GM04503 (cell line): Measurements from ENCODE around the gene FRMD4B.
A peak's percentile ranks its signal among the peaks of the same experiment; 100 is the strongest.
"Not testable (repeated sequence)": the region's sequence is repeated elsewhere in the genome, so short reads cannot be mapped to it uniquely, and the experiment has no call there.

Experiments used
- DNase-seq: peaks from one replicate; pipeline ENCODE4 v3.0.0-alpha.2; 2012; ENCODE audit warnings: low read depth

FRMD4B gene

DNA sequence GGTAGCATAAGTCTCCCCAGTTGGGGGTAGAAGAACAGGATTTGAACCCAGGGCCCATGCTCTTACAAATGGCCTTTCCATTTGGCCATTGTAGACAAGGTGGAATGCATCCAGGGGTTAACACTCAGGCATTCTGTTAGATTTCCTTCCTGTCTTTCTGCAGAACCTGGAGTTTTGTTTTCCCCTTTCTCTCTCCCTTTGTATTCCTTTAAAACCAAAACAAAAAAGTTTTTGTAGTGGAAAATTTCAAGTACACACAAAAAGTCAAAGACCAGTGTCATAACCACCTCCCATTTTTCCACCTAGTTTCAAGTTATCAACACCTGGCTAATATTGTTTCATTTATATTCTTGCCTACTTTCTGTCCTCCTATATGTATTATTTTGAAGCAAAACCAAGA, 26.0 kb downstream of the FRMD4B start:
- no peak for DNase-seq

DNA sequence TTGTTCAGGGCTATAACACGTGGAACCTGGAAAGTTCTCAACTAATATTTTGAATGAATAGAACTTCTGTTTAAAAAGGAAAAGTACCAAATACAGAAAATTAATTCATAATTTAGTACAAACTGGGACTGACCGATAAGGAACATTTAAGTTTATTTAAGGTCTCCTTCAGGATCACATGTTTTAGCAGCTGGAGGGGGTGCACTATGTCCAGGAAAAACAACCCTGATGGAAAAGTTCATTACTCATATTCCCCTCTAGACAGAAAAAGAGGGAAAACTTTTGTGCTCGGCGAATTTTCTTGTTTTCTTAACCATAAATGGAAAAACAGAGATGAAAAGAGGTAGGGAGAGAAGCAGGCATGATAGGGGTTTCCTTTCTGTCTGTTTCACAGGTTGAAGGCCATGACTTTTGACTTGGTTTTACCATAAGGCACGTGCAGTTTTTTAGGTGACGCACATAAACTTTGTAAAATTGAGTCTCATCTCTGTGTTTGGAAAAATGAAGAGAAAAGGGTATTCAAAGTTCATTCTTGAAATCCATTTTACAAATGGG, 26.5 kb downstream of the FRMD4B start:
- no peak for DNase-seq

DNA sequence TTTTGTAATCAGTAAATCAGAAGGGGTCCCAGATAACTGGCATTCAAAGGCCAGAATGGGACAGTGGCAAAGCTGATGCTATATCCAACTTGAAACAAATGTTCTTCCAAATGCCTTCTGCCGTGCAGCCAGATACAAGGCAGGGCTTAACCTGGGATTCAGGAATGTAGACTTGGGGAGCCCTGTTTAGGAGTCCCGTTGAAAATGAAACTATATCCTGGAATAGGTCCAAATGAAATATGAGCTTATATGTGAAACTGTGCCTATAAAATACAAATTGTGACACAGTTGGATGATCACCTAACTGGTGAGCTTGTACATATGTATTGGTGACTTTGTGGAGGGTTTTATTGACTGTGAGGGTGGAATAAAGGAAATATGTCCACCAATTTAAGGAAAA, 28.7 kb downstream of the FRMD4B start:
- DNase-seq = no peak

DNA sequence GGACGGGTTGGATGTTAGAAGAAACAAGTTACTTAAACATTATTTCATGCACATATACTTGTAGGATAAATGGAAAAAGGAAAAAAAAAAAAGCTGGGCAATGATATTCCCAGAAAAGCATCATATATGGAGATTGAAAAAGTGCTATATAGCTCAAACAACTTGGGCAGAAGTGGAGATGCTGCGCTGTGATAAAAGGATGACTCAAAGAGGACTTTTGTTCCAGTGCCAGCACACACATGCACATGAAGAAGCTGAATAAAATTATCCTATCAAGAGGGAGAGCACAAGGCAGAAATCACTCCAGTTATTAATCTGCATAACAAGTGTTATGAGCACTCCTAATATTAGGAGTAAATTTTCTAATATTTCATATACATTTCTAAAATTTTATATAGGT, 30.9 kb downstream of the FRMD4B start:
- DNase-seq = no peak

DNA sequence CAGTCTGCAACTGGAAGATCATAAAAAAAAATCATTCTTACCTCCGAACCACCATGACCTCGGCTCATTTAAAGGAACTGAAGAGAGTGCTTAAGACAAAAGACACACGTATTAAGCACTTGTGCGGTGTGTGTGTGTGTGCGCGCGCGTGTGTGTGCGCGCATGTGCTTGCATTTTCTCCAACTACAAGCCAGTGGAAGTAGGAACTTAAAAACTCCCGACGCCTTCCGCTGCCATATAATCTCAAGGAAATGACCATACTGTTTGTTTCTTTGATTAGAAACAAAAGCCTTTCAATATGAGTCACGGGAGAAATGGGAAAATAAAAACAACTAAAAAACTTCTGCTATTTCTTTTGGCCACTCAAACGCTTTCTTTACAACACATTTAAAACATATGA, 32.4 kb downstream of the FRMD4B start:
- DNase-seq = no peak

DNA sequence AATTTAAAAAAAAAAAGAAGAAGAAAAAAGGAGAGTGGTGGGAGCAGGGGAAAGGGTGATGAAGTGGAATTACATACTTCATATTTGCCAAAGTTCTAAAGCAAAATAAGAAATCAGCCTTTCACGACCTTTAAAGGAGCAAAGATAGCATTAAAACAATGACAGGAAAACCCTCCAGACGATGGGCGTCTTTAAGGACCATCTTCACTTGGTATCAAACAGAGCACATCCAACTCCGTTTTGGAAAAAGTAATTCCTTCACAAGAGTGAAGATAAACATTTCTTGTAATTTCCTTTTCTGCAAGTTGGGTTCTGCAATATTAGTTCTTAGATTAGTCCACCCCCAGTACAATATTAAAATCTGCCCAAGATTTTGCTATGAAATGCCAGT, 32.8 kb downstream of the FRMD4B start:
- DNase-seq = no peak

DNA sequence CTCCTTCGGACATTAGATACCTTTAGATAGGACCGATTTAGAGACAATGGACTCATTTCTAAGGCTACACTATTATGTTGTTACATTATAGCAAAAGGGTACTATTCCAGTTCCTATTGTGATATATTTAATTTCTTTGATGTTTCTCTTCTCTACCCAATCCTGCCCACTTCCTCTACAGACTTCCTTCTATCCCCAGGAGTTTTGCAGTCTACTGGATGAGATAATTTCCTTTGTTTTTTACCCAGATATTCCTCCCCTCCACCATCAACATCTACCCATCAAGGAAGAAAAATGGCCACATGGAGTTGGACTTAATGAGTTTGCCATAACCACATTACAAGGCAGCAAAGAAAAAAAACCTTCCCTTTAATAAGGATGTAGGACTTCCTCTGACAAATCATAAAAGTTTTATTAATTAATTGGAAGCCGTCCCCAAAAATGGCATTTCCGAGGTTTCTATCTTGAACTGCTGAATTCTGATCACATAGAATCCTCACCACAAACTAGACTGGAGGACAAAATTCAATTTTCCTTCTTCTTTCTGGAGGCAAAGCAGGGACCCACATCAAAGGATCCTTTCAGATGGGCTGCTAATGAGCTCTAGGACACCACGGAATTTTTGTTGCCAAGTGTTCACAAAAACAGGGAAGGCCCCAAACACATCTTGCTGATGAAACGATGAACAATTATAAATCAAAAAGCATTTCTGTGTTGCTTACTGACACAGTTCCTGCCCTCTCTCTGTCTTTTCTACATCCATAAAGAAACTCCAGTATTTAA, 33.4 kb downstream of the FRMD4B start:
- DNase-seq = no peak

DNA sequence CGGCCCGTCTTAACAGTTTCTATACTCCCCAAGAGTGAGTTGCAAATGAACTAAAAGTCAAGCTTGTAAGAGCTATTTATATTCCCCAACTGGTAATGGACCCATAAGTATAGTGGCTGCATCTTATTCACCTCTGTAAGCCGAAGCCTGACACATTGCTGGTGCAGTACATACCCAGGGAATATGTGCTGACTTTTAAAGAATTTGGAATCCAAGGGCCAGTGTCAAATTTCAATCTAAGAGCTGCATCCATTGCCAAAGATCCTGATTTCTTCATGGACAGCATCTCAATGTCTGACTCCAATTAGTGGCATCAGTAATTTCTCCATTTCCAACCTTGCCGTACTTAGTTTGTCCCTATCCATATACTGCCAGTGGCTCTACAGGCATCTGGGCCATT, 42.0 kb downstream of the FRMD4B start:
- no peak for DNase-seq

DNA sequence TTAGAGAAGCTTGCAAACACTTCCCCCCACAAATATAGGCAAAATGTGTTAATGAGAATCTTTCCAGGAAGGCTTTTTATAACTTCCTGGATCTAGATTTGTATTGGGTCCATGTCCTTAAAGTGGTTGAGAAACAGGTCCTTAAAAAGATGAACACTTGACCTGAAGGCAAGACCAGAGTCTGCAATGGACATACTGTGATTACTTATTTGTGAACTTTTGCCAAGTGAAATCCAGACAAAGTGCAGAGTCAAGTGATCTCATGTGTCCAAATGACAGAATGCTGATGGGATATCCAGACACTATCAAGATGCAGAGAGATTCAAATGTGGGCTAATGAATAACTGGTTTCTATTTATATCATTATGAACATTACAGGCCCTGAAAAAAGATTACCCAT, 43.8 kb downstream of the FRMD4B start:
- no peak for DNase-seq

DNA sequence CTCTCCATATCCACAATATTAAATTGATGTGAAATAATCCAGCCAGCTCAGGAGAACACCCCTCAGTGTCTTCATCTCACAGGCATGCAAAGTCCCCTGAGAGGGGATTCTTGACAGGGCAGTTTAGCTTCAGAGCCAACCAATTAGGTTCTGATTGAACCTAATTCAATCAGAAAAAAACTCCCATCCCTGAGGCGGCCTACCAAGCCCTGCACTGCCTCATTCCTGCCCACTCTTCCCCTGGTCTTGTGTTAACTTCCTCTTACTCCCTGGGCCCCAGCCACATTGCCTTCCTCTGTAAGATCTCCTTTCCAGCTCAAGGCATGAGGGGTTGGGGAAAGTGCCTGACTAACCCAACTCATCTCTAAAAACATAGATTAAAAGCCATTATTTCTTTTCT, 46.1 kb downstream of the FRMD4B start:
- no peak for DNase-seq

DNA sequence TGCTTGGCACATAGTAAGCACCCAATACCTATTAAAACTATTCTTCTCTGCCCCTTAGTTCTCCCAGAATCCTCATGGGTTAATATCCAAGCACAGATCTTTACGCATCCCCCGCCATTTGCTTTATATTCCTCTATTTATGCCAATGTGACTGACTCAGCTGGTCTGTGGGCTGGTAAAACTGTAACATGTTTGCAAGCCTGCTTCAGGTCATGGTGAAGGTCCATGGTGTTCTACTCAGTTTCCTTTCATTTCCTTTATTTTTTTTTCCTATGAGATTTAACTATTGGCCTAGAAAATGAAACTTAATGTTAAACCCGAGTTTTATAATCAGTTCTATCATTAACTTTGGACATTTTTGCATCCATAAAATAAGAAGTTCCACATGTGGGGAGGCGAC, 47.0 kb downstream of the FRMD4B start:
- DNase-seq = no peak

DNA sequence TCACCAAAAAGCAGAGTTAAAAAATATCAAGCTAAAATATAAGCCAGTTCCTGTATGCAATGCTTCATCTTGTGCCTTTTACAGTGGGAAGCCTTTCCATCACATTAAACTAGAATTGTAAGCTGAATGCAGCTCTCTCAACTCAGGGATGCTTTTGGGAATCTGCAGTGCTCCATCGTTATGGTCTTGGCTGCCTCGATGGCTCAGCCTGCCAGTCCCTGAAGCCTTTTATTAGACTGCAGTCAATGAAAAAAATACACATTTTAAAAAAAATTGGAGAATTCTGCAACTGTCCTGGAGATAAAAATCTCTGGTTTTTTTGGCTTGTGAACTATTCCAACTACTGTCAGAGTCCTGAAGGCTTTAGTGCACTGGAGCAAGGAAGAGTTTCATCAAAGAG, 53.0 kb downstream of the FRMD4B start:
- DNase-seq = no peak

DNA sequence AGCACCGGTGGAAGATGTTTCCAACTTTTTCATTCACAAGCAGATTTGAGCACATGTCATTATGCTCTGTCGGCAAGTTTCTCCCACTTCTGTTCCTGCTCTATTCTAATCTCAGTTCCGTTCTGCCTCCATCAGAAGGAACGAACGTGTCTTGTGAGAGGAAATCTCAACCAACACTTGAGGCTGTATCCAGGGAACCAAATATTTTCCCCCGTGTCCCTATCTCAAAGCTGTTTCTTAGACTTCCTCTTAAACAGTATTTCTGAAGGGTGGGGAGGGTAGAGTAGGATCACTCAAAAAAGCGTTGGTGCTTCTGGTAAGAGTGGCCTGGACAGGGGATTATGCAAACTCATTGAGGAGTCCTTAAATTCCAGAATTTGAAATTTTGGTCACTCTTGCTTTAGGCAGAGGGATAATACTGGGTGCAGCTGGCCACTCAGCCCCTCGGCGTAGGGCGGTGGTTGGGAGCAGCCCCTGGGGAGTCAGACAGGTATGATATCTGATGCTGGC, 54.9 kb downstream of the FRMD4B start:
- no peak for DNase-seq

DNA sequence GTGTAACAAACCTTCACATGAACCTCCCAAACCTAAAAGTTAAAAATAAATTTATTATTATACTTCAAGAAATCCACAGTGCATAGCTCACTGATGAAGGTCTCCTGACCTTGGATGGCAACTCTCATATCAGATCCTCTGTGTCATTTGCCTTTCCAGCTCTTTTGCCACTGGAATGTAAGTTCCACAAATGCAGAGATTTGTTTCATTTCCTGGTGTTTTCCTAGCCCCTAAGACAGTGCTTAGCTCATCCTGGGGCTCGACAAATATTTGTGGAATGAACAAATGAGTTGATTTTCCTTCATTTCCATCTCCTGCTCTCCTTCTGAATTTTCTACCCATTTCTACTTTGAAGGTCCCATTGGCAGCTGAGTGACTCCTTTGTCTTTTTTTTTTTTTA, 56.0 kb downstream of the FRMD4B start:
- peak; percentile 42 for DNase-seq

DNA sequence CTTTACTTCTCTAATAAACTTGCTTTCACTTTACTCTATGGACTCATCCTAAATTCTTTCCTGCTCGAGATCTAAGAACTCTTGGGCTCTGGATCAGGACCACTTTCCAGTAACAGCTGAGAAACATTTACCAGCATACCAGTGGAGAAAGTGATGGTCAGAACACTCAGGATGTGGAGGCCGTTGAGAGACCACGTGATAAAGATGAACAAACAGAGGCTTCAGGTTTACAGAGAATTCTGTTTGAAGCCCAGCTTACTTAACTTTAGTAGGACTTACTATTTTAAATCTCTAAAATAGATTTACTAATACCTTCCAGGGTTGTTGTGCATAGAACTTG, 57.0 kb downstream of the FRMD4B start:
- DNase-seq = no peak

DNA sequence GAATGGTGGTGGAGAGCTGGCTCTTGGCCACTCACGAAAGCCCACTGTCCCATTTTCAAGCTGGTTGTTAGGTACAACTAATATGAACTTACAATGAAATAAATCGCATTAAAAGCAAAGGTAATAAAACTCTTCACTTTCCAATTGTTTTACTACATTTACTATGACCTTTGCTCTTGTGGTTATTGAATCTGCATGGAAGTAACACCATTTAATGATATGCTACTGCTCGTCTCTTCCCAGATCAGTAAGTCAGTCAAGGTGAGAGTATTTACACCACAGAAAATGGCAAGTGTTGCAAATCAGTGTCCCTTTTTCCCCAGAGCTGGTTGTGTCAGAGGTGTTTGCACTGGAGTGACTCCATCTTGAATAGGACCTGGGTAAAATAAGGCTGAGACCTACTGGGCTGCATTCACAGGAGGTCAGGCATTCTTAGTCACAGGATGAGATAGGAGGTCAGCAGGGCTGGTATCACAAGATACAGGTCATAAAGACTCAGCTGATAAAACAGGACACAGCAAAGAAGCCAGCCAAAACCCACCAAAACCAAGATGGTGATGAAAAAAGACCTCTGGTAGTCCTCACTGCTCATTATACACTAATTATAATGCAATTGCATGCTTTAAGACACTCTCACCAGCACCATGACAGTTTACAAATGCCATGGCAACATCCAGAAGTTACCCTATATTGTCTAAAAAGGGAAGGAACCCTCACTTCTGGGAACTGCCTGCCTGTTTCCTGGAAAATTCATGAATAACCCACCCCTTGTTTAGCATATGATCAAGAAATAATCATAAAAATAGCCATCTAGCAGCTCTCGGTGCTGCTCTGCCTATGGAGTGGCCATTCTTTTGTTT, 57.6 kb downstream of the FRMD4B start:
- DNase-seq = no peak

DNA sequence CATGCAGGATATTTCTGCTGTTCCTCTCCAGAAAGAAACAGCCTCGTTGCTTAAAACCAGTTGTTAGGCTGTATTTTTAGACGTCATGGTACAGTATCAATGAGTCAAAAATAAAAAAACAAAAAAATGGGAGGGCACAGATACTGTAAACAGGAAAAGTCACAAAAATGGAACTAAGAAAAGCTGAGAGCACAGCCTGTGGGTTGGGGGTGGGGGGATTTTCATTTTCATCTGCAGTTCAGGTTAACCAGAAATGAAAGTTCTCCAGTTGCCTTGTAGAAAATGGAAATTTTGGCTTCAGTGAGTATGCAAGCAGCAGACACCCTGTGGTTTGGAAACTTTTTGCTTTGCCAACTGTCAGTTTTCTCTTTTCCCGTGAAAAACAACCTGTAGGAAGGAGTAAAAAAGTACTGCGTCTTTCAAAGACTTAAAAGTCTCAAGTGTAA, 59.0 kb downstream of the FRMD4B start:
- no peak for DNase-seq

DNA sequence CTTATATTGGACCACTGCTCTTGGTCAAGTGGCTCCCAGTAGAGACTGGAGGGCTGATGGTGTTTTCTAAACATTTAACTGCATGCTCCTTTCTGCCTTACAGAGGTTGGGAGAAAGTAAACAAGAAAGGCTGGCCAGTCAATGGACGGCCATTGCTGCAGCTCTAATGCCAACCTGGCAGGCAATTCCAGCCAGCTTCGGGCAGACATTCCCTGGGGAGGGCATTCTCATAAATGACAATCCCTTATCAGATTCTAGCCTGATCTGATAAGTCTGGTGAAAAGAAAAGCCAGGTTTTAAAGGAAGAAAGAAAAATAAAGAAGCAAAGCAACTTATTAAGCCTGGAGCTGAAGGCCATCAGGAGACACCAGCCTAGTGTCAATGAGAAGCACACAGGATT, 60.7 kb downstream of the FRMD4B start:
- DNase-seq = no peak

DNA sequence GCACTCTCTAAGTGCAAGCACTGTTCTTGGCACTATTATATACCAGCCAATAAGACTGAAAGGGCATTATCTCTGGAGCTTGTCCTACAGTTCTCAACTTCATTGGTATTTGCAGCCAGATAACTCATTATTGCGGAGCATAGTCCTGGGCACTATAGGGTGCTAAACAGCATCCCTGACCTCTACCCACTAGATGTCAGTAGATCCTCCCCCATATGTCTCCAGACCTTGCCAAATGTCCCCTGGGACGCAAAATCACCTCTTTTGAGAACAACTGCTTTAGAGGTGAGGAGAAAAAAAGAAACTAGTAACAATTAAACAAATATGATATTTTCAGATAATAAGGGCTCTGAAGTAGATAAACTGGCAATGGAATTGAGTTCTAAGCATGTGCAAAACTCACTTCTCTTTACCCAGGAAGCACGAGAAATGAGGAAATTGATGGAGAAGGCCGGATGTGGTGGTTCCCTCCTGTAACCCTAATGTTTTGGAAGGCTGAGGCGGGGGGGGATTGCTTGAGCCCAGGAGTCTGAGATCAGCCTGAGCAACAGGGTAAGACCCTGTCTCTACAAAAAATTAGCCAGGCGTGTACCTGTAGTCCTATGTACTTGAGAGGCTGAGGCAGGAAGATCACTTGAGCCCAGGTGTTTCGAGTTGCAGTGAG, 61.4 kb downstream of the FRMD4B start:
- DNase-seq = no peak

DNA sequence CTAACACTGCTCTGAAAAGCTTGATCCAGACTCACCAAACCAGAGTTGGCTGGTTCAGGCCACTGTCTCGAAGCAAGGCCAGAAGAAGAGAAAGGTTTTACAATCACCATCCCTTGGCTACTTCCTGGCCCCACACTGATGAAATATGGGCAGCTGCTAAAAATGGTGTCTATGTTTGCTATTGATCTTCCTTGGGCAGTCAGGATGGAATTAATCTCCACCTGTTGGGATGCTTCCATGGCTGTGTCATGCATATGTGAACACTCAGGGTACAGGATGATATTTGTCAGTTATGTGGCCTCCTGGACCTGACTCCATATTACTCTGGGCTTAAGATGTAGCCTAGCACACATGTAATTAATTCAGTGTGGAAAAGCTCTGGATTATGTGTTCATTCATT, 61.9 kb downstream of the FRMD4B start:
- DNase-seq = no peak

DNA sequence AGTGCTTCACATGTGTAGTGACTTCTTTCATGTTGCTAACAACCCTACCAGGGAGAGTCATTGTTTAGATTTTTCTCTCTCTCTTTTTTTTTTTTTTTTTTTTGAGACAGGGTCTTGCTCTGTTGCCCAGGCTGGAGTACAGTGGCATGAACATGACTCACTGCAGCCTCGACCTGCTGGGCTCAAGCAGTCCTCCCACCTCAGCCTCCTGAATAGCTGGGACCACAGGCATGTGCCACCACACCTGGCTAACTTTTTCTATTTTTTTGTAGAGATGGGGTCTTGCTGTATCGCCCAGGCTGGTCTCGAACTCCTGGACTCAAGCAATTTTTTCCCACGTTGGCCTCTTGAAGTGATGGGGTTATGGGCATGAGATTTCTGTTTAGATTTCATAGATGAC, 63.4 kb downstream of the FRMD4B start:
- not testable (repeated sequence) for DNase-seq

DNA sequence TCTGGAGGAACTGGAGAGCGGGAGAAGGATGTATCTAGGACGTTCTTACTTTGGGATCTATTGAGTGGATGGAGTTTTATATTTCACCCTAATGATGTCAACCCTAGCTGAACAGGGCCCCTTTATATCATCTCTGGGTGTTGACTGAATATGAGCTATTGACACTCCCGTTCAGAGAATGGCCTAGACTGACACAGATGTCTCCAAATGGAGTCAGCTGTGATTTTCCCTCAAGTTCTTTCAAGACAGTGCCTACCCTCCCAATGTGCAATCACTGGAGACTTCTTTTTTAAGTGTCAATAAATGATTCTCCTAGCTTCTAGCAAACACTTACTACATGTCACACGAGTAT, 63.8 kb downstream of the FRMD4B start:
- no peak for DNase-seq
